ENCODE data around the gene PTEN.

Gene PTEN

GRCh38 chr10:87925570-87925969 lies 62.1 kb downstream of the PTEN start:
- peak; percentile 14 to 15 for DNase-seq

DNA sequence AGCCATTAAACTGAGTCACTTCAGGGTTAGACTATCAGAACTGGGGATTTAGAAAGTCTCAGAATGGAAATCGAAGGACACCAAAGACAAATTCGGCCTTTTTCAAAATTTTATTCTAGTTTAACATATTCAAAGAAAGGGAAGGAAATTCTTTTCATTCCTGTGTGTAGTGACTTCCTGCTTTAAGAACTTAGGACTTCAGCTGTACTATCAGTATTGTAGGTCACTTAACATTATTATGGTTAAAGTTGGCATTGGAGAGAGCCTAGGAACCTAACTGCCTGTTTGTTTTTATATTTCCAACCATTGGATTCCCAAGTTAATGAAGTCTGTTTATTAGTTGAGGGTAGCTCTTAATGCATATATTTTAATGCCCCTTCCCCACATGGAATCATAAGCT lies 63.7 kb downstream of the PTEN start:
- no peak for DNase-seq

DNA sequence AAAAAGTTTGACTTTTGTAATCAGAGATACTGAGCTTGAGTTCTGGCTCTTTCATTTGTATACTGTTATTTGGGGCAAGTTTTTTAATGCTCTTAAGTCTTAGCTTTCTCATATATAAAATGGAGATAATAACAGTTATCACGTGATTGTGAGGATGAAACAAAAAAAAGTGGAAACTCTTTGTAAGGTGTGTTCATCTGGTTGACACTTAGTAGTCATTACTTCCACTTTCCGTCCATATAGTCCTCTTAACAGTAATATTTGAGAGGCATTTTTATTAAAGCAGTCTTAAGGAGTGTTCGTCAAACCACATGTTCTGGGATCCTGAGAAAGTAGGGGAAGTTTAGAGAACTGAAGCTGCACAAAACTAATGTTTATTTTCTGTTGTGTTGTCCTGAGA lies 65.6 kb downstream of the PTEN start:
- DNase-seq: no peak

DNA sequence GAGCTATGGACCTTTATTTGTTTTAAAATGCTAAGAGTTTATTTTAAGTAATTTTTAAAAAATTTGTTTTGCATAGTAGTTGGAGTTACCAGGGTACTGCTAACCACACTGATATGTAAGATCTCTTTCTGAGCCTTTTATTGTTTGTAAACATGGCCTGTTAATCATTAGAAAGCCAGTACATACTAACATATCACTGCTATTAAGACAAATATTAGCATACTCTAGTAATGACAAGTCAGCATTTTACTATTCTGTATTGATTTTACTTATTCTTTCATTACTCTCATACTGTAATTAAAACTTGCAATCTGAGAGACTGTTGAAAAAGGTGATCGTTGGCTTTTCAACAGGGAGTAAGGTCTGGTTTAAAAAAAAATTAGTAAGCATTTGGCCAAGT lies 66.7 kb downstream of the PTEN start:
- no peak for DNase-seq

GRCh38 chr10:87930934-87931835 lies 67.8 kb downstream of the PTEN start:
- DNase-seq: no peak

DNA sequence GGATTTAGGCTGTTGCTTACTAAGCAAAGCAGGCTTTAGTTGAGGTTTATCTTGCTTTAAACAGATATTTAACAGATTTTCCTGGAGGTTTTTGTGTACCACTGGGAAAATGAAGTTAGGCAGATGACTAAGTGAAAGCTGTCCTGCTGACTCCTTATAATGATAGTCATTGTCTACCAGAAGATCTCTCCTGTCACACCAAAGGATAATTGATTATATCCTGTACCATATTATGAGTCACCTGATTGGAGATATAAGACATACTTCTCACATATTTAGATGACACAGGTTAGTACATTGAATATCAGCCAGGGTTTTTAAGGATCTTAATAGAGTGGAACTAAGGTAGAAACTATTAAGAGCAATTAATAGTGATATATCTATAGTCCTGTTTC lies 68.4 kb downstream of the PTEN start:
- DNase-seq: no peak

DNA sequence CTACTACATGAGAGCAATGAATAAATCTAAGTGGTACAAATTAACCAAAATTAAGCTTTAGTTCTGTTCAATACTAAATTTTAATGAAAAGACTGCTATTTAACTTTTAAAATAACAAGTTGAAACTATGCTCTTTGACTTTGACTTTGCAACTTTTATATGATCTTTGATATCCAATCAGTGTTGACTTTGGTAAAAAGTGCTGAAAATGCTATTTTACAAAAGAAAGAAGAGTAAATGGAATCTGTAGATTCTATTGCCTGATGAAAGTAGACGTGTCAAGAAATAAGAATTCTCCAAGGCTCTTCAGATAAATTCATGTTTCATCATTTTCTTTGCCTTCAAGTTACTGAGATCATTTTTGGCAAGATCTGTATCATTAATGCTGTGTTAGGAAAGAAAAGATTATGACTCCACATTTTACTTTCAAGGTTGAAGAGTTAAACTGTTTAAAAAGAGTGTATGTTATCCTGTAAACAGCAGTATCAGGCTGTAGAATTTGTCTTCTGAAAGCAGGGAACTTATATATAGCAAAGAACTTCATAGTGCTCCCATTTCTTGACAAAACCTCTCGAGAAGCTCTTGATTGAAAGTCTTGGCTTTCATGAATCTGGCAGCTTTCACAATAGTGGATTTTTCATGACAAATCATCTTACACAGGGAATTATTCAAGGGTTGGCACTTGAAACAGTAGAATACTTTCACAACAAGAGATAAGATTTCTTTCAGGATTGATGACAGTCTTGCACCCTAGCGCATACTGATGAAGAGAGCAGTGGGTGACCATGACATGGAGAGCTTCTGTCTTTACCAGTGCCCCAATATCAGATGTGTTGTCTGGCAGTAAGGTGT lies 72.1 kb downstream of the PTEN start:
- DNase-seq: no peak

- no peak for DNase-seq
These were observed 76.8 kb downstream of the PTEN start for GRCh38 chr10:87940210-87940609.

GRCh38 chr10:87942884-87943527 lies 79.6 kb downstream of the PTEN start:
- no peak for DNase-seq

GRCh38 chr10:87945984-87946383 lies 82.6 kb downstream of the PTEN start:
- DNase-seq: no peak

- no peak for DNase-seq
These were observed 89.2 kb downstream of the PTEN start for GRCh38 chr10:87952612-87953011.

DNA sequence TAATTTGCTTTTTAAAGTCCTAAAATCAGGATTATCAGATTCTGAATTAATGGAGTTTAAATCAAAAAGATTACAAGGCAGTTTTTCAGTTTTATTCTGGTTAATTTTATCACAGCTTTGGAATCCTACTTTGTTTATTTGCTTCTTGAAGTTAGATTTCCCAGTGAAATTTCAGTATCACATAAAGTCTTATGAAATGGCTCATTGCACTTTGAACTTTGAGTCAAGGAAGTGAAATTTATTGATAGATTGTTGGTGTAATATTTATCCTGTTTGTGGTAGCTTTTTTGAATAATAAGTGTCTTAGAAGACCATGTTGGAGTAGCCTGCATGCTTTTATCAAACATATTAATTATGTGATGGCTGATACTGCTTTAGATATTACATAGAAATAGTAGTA lies 92.6 kb downstream of the PTEN start:
- no peak for DNase-seq

DNA sequence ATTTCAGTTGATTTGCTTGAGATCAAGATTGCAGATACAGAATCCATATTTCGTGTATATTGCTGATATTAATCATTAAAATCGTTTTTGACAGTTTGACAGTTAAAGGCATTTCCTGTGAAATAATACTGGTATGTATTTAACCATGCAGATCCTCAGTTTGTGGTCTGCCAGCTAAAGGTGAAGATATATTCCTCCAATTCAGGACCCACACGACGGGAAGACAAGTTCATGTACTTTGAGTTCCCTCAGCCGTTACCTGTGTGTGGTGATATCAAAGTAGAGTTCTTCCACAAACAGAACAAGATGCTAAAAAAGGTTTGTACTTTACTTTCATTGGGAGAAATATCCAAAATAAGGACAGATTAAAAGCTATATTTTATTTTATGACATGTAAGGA lies 94.3 kb downstream of the PTEN start:
- no peak for DNase-seq

- DNase-seq: no peak
These were observed 96.8 kb downstream of the PTEN start for GRCh38 chr10:87960230-87960629.

- DNase-seq: no peak
These were observed 97.9 kb downstream of the PTEN start for GRCh38 chr10:87961314-87961713.

DNA sequence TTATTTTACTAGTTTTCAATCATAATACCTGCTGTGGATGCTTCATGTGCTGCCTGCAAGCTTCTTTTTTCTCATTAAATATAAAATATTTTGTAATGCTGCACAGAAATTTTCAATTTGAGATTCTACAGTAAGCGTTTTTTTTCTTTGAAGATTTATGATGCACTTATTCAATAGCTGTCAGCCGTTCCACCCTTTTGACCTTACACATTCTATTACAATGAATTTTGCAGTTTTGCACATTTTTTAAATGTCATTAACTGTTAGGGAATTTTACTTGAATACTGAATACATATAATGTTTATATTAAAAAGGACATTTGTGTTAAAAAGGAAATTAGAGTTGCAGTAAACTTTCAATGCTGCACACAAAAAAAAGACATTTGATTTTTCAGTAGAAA lies 103.0 kb downstream of the PTEN start:
- DNase-seq: no peak

GRCh38 chr10:87973635-87974034 lies 110.2 kb downstream of the PTEN start:
- DNase-seq: no peak

DNA sequence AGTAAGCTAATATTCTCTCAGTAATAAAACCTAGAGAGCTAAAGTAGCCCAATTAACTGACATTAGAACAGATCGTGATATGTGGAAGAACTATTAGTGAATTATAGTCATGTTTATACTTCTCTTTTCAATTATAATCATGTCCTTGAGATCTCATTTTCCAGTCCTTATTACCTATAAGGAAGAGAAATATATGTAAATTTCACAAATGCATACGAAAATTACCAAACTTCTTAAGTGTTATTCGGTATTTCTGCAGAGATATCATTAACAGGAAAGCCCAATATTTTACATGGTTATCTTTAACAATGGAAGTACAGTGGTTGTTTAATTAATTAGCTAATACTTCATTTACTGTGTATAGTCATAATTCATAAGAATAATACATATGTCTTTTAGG lies 110.7 kb downstream of the PTEN start:
- no peak for DNase-seq

GRCh38 chr10:87974769-87975168 lies 111.3 kb downstream of the PTEN start:
- DNase-seq: no peak

DNA sequence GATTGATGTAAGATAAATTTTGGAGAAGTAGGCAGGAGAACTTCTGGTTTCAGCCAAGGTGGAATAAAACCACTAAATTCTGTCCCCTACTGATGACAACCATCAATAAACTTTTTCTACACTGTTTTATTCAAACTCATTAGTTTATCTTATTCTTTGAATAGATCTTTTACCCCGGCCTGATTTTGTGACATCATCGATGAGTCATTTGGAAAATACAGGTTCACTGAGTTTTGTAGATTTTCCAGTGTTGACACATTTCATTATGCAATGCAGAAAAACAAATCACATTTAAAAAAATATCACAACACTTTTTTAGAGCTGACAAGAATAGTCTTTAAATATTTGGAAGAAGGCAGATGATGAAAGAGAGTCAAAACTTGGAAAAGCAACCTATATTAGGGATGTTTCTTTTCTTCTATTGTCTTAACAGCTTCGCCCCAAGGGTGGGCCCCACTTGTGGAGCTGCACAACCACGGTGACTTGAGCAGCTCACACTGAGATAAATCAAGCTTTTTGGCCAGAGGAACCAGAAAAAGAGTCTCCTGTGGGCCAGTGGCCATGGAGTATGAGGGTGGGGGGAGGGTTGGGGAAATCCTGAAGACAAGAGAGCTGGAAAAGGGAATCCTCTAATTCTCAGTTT lies 112.8 kb downstream of the PTEN start:
- no peak for DNase-seq

- DNase-seq: no peak
These were observed 114.7 kb downstream of the PTEN start for GRCh38 chr10:87978166-87978565.

DNA sequence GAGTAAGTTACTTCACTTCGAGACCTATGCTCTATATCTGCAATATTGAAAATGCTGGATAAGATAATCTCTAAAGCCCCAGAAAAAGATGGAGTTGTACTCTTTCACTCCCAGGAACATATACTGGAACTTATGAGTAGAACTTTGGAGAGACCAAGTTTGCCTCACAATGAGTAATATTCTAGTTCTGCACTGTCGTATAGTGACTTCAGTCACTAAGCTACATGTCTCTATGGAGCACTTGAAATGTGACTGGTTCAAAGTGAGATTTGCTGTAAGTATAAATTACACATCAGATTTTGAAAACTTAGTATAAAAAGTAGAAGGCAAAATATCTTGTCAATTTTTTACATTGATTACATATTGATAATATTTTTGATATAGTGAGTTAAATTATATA lies 116.4 kb downstream of the PTEN start:
- DNase-seq: no peak

- DNase-seq: no peak
These were observed 120.3 kb downstream of the PTEN start for GRCh38 chr10:87983716-87984115.

All from SHP77 (cell line).